B cell (primary cell): ENCODE results near the gene ALG9.

ENCODE experiments used
- EZH2 ChIP-seq: IDR thresholded peaks from 2 replicates; pipeline ENCODE4 v1.6.1; 2012; ENCODE audit warnings: borderline replicate concordance, low read depth, mild to moderate bottlenecking, moderate library complexity, low read length; ENCODE audit not compliant: insufficient read depth, poor library complexity, severe bottlenecking
- TF ChIP-seq, protein P1 (sequence below): fragments of 200-600 bp; IDR thresholded peaks from one replicate; pipeline ENCODE4 v1.8.0; 2022; ENCODE audit warnings: antibody characterized with exemption, mild to moderate bottlenecking

DNA sequence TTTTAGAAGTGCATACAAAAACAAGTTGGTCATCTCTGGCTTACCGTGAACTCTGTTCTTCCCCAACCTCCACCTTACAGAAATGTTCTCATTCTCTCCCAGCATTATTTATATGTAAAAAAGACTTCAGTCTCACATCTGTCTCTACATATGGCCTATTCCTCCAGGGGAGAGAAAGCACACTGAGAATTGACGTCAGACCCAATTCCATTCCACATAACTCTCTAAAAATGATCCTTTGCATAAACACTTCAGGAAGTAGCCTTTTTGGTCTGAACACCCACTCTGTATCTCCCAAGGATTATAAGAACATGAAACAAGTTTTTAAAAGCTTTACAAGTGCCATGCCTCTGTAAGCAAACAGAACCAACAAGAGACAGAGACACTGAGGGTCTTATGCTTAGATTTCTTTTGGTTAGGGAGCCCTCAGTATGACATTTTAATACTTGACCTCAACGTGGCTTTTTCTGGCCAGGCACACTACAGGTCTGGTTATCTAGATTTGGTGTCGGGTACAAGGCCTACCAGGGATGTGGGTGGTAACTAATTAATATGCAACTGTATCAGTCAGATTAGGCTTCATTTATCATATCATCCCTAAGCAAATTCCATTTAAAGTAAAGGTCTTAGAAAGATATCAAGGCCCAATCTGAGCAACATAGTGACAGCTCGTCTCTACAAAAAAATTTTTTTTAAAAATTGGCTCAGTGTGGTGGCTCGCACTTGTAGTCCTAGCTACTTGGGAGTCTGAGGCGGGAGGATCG, 56.6 kb downstream of the ALG9 start:
- TF ChIP-seq, protein P1, sequence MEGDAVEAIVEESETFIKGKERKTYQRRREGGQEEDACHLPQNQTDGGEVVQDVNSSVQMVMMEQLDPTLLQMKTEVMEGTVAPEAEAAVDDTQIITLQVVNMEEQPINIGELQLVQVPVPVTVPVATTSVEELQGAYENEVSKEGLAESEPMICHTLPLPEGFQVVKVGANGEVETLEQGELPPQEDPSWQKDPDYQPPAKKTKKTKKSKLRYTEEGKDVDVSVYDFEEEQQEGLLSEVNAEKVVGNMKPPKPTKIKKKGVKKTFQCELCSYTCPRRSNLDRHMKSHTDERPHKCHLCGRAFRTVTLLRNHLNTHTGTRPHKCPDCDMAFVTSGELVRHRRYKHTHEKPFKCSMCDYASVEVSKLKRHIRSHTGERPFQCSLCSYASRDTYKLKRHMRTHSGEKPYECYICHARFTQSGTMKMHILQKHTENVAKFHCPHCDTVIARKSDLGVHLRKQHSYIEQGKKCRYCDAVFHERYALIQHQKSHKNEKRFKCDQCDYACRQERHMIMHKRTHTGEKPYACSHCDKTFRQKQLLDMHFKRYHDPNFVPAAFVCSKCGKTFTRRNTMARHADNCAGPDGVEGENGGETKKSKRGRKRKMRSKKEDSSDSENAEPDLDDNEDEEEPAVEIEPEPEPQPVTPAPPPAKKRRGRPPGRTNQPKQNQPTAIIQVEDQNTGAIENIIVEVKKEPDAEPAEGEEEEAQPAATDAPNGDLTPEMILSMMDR, result no peak
- TF ChIP-seq EZH2, result no peak
